Stomach (tissue), 4 donors: Measurements from ENCODE around the gene SURF1.

Experiments
- POLR2A ChIP-seq, 4 donors: fragments of 450-650 bp; IDR thresholded peaks; one replicate each; pipeline ENCODE4 v1.6.1; 2016; ENCODE audit warnings: antibody characterized with exemption in 4 of 4, control low read depth in 2 of 4, mild to moderate bottlenecking in 1 of 4, moderate library complexity in 1 of 4
- TF ChIP-seq, protein P1 (sequence below), 7 experiments: fragments of 450-650 bp in 4 of 7; fragments of 200-600 bp in 3 of 7; sonication (generic) in 3 of 7; IDR thresholded peaks; one replicate each; pipeline ENCODE4 v1.5.1; 2016 to 2019; ENCODE audit warnings: antibody characterized with exemption in 7 of 7, control low read depth in 2 of 7, mild to moderate bottlenecking in 1 of 7

DNA sequence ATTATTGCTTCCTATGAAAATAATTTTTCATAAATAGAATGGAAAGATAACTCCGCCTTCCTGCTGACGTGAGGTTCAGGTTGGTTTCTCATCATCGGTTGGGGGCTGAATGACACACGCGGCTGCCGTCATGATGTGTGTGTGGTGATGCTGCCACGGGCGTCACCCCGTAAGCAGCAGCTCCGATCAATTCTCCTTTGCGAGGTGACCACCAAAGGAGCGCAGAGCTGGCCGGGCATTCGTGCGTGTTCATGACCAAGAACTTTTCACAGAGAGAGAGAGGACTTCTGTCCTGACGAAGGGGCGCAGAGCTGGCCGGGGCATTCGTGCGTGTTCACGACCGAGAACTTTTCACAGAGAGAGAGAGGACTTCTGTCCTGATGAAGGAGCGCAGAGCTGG, 50.6 kb downstream of the SURF1 start:
- no peak for TF ChIP-seq POLR2A (IDR thresholded peaks at IDR 0.05)
- TF ChIP-seq, protein P1, sequence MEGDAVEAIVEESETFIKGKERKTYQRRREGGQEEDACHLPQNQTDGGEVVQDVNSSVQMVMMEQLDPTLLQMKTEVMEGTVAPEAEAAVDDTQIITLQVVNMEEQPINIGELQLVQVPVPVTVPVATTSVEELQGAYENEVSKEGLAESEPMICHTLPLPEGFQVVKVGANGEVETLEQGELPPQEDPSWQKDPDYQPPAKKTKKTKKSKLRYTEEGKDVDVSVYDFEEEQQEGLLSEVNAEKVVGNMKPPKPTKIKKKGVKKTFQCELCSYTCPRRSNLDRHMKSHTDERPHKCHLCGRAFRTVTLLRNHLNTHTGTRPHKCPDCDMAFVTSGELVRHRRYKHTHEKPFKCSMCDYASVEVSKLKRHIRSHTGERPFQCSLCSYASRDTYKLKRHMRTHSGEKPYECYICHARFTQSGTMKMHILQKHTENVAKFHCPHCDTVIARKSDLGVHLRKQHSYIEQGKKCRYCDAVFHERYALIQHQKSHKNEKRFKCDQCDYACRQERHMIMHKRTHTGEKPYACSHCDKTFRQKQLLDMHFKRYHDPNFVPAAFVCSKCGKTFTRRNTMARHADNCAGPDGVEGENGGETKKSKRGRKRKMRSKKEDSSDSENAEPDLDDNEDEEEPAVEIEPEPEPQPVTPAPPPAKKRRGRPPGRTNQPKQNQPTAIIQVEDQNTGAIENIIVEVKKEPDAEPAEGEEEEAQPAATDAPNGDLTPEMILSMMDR (IDR thresholded peaks at IDR 0.05), result no peak
